NCI-H1092 treated with DMSO at 0.1 percent for 48 hours (cell line): ENCODE data around the gene CBY2.
"Not testable (repeated sequence)": the region's sequence is repeated elsewhere in the genome, so short reads cannot be mapped to it uniquely, and the experiment has no call there.

Source experiments
- DNase-seq: peaks from one replicate; lab custom pipeline; 2025; lab: John Stamatoyannopoulos, UW

The CBY2 gene, protein sequence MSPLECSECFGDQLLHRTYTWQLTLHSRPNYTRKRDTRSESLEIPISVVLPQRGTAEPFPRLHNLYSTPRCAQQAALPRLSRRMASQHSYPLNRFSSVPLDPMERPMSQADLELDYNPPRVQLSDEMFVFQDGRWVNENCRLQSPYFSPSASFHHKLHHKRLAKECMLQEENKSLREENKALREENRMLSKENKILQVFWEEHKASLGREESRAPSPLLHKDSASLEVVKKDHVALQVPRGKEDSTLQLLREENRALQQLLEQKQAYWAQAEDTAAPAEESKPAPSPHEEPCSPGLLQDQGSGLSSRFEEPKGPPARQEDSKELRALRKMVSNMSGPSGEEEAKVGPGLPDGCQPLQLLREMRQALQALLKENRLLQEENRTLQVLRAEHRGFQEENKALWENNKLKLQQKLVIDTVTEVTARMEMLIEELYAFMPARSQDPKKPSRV

DNA sequence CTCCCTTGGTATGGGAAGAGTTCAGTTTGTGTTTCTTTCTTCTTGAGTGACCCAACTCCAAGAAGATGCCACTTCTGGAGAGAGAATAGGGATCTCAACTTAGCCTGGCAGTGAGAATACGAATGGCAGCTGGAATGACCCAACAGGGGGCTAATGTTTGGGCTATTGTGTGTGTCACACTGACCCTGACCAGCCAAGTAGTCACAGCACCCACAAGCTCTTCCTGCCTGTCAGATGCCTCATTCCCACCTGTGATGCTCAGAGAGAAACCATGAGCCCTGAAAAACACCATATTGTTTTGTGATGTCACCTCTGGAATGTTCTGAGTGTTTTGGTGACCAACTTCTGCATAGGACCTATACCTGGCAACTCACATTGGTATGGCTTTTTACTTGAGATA is at the start of gene CBY2:
Gene CBY2 (plus strand): TSS at position 233 of the 400 bp plus-strand sequence. CDS start 71 bp downstream, at position 304.
- DNase-seq: no peak

DNA sequence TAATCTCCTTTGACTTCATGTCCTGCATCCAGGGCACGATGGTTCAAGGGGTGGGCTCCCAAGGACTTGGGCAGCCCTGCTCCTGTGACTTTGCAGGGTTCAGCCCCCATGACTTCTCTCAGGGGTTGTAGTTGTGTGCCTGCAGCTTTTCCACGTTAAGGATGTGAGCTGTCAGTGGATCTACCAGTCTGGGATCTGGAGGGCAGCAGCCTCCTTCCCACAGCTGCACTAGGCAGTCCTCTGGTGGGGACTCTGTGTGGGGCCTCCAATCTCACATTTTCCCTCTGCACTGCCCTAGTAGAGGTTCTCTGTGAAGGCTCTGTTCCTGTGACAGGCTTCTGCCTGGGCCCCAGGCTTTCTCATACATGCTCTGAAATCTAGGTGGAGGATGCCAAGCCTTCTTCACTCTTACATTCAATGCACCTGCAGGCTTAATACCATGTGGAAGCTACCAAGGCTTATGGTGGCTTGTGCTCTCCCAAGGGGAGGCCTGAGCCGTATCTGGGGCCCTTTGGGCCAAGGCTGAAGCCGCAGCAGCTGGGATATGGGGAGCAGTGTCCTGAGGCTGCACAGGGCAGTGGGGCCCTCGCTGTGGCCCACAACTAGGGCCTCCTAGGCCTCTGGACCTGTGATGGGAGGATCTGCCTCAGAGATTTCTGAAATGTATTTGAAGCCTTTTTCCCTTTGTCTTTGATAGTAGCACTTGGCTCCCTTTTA is 47.3 kb upstream of the CBY2 start:
- no peak for DNase-seq

DNA sequence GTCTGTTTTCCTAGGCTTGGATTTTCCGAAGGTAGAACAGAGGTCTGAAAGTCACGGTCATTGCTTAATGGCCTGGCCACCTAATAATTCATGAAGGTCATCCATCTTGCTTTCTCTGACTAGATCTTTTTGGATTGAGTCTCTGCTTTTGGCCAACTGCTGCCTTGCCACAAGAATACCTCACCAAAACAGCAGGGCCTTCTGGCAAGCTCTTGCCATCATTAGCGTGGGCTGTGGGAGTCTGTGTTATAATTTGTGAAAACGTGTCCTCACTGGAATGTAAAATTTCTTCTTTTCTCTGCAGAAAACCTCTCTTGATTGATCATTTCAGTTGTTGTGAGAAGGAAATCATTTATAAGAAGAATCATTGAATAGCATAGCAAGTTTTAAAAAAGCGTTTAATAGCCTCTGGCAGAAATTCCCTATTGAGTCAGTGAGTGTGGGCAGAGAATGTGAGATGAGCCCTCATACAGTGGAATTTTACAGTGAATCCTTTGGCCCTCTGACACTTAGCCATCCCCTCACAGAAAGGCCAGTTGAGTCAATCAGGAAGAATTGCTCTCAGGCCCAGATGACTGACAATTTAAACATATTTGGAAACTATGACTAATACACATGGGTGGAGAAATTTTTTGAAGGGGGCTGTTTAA is 43.4 kb upstream of the CBY2 start:
- no peak for DNase-seq

DNA sequence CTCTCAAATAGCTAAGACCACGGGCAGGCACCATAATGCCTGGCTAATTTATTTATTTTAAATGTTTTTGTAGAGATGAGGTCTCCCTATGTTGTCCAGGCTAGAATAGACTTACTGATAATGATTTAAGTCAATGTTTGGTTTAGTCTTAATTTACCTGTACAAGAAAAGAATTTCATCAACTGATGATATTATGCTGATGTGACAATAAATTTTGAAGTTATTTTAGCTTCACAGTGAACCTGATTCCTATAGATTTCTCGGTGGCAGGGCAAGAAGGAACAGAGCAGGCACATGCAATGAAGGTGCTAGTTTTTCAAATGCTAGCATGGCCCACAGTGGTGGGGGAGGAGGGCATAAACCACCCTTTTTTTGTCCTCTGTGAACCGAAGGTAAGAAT is 42.6 kb upstream of the CBY2 start:
- no peak for DNase-seq

DNA sequence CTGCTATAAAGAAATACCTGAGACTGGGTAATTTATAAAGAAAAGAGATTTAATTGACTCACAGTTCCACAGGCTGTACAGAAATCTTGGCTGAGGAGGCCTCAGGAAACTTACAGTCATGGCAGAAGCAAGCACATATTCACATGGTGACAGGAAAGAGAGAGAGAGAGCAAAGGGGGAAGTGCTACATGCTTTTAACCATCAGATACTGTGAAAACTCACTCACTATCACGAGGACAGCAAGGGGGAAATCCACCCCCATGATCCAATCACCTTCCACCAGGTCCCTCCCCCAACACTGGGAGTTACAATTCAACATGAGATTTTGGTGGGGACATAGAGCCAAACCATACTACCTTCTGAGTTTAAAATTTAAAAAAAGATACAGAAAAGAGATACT is 41.7 kb upstream of the CBY2 start:
- not testable (repeated sequence) for DNase-seq

DNA sequence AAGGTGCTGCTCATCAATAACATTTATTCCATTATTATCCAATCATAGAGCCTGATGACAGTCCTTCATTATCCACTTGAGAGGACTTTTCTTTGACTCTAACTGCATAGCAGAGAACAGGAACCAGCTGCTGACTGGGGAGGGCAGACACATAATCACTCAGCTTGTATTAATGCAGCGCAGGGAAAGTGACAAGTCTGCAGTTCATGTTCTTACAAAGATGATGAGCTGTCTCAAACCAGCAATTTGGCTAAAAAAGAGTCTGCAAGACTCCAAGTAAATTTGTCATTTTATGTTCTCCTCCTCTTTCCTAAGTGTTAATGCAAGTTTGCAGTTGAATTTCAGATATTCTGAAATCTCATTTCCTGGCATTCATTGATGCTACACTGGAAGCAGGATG is 40.0 kb upstream of the CBY2 start:
- DNase-seq: no peak

DNA sequence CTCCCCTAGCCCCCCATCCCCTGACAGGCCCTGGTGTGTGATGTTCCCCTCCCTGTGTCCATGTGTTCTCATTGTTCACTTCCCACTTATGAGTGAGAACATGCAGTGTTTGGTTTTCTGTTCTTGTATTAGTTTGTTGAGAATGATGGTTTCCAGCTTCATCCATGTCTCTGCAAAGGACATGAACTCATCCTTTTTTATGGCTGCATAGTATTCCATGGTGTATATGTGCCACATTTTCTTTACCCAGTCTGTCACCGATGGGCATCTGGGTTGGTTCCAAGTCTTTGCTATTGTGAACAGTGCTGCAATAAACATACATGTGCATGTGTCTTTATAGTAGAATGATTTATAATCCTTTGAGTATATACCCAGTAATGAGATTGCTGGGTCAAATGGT is 39.2 kb upstream of the CBY2 start:
- DNase-seq: not testable (repeated sequence)

DNA sequence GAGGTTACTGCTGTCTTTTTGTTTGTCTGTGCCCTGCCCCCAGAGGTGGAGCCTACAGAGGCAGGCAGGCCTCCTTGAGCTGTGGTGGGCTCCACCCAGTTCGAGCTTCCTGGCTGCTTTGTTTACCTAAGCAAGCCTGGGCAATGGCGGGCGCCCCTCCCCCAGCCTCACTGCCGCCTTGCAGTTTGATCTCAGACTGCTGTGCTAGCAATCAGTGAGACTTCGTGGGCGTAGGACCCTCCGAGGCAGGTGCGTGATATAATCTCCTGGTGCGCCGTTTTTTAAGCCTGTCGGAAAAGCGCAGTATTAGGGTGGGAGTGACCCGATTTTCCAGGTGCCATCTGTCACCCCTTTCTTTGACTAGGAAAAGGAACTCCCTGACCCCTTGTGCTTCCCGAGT is 32.5 kb upstream of the CBY2 start:
- not testable (repeated sequence) for DNase-seq

DNA sequence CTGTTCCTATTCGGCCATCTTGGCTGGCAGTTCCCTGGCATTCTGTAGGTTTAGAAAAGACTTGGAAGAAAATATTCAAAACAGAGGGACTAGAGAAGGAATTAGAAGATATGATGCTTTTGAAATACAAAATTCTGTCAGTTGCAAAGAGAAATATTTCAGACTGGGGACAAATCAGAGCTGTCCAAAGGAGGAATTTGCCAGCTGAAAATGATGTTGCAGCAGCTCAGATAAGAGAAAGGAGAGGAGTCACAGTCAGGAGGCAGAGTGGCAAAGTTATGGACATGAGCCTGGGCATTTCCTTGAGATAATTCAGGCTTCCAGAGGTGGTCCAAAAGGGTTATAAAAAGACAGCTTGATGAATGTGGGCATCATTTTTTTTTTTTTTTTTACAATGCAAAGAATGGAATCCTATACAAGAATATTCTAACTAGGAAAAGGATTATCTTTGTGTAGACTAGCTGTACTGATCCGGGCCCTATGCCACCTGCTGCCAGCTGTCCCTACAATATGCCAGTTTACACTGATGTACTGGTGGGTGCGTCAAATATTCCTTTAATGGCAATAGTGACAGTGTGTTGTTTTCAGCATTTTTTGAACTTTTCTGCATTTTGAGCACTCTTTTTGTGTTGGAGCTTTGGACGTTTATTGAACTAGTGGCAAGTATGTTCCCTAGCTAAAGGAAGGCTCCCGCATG is 31.8 kb upstream of the CBY2 start:
- DNase-seq: no peak

DNA sequence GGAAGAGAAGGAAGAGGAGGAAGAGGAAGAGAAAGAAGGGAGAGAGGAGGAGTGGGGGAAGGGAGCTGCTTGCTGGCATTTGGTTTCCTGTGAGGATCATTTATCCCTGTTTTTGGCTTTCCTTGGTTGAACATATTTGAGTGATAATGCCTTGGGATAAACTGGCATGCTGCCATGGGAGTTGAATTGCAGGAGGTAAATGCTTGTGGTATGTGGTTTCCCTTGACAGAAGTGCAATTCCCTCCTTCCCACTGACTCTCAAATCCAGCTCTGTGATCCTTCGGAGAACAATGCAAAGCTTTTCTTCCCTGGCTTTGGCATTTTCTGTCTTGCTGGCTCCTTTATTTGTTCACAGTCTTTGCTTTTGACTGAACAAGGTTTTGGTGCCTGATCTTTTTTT is 27.2 kb upstream of the CBY2 start:
- DNase-seq: no peak

DNA sequence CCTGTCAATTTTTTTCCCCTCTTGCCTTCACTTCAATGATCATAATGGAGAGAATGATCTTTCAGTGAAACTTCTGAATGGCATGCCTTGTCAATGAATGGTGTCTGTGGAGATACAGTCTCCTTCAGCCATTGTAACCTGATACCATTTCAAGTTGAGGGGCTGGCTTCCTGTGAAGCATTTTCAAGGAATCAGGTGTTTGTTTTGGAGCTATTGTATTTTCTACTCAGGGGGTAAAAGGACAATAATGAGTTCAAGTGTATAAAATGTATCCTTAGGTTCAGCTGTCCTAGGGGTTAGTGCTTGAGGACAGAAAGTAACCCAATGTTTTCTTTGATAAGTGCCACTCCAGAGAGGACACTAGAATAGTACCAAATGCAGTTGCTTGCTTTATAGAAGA is 23.8 kb upstream of the CBY2 start:
- peak; percentile 6 for DNase-seq

DNA sequence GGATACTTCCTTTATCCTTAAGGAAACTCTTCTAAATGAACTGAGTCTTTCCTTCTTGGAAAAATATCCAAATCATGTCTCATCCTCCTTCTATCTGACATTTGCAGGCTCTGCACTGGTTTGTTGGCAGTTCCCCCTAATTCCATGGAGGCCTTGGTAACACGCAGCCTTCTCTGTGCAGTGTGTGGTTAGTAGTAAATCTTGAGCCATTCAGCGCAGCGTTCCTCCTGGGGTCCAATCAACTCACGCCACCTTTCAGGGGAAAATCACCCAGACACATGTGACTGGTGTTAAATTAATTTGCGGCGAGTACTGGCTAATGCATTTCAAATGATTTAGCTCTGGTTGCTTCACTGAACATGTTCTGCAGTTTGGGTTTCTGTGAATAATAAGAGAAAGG is 21.0 kb upstream of the CBY2 start:
- no peak for DNase-seq

DNA sequence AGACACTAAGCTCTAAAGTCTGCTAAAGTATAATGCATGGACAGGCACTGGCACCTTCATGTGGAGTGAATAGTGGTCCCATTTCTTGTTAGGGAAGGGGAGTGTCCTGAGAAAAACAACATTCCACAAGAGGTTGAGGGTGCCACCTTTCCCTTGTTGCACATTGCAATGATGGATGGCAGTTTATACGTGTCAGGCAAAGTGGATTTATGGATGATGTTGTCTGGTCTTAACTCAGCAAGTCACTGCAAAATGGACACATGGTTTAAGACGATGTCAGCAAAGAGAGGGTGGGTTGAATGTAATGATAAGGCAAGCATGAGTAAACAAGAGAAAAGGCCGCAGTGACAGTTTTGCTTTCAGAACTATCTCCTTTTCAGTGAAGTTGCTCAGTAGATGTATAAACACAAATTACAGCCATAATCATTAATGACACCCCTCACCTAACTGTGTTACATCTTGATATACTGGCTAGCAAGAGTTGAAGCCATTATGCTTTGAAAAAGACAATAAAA is 19.6 kb upstream of the CBY2 start:
- DNase-seq: no peak

DNA sequence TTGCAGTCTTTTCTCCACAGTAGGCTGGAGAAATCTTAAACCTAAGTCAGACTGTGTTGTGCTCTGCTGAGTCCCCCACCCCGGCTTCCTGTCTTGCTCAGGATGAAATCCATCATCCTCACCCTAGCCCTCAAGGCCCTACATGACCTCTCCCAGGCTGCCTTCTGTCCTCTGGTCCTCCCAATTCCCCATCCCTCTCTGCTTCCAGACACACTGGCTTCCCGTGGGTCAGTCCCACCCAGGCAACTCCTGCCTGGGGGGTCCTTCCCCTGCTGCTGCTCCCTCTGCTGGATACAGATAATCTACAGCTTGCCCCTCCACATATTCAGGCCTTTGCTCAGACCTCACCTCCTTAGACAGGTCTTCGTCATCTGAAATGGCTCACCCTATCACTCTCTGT is 18.4 kb upstream of the CBY2 start:
- no peak for DNase-seq

DNA sequence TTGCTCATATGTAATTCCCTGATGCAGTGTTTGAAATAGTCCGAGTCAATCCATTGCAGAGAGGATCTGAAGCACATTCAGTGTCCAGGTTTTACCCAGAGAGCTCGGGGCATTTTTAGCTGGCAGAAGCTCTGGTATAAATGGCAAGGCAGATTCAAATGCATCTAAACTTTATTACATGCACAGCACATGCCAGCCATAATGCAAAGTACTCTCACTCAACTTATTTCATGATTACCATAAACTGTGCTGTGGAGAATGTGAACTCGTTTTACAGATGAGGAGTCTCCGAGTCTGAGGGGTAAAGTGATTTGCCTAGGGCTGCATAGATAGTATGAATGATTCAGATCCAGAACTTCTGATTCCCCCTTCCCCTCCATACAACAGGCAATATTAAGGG is 13.5 kb upstream of the CBY2 start:
- no peak for DNase-seq

DNA sequence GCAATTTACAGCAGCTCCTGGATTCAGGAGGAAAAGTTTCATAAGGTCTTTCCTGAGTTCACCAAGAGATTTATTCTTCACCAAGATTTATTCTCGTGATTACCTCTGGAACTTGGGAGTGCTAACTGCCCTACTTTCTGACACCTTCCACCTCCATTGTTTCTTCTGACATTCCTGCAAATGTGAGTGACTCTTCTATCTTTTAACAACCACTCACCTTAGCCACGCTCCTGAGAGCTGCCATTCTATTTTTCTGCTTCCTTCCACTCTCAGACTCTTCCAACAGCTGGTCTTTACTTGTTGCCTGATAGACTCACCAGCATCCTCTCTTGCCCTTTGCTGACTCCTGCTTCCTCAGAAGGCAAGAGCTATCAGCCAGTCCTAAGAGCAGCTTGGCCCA is 11.5 kb upstream of the CBY2 start:
- no peak for DNase-seq

DNA sequence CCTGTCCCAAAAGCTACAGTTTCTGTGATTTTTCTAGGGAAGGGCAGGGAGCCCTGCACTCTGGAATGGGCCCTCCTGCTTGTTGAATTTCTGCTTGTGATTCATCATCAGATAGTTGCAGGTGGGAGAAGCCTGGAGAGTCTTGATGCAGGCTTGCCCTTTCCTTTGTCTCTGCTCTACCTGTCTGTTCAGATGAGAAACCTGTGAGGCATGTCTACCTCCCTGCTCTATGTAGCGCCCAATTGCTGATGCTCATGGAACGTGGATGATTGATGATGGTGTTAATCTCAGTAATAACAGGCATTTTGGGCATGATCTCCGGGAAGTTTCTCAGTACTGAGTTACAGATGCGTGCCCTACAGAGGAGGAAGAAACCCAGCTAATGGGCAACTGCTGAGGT is 10.9 kb upstream of the CBY2 start:
- DNase-seq: no peak

DNA sequence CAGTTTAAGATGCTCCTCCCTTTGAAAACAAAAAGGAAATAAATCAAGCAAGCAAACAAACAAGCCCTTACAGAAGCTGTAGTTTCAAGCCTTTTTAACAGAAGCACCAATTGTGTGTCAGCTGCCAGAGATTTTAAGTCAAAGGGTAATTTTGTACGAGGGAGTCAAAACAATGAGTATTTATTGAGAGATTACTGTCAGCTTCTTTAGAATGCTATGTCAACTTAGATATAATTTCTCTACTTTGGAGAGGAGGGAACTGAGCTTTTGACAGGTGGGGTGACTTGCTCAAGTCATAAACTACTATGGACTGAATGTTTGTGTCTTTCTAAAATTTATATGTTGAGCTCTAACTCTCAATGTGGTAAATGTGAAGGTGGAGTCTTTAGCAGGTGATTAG is 10.5 kb upstream of the CBY2 start:
- no peak for DNase-seq

DNA sequence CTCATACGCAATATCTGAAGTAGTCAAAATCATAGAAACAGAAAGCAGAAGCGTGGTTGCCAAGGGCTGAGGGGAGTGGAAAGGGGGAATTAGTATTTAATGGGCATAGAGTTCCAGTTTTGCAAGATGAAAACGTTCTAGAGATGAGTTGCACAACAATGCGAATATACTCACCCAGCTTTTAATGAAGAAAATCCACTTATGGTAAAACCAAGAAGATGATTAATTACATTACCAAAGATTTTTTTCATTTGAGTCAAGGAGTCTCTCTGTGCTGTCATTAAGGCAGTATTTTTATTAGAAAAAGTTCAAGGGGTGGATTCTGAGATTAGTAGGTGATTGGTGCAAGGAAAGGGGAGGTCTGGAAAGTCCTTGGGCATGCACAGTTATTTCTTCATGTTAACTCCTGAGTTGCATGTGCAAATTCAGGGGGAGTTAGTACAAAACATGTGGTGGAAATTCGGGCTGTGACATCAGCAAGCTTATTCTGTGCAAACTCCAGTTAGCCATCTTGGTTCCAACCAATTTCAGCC is 6.9 kb upstream of the CBY2 start:
- no peak for DNase-seq

DNA sequence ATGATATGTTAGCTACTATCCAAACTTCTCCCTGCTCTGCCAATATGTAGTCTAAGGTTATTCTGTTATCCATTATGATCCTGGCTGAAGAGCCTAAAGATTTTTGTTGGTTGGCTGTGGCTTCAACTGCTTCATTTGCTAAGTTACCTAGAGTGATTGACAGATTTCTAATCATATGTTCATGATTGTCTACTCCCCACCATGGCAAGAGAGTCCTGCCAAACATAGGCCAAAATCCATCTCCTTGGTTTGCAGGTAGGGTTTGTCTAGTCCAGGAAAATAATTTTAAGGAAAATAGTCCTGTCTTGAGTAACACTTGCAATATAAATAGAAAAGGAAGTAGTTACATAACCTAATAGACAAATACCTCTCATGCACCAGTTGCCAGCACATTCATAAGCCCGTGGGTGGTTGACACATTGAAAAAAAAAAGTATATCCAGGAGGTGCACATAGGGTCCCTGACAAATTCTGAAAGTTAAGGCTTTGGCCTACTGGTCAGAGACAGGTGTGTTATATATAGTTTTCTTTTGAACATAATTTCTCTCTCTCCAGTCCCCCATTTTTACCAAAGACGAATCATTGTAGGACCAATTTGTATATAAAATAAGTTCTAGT is 5.4 kb upstream of the CBY2 start:
- DNase-seq: no peak
